Eye (tissue), 1 donor: ENCODE results near the gene PSMG4.

Experiments used
- DNase-seq: peaks from one replicate; pipeline ENCODE4 v3.0.0-alpha.2; 2015

PSMG4 gene

DNA sequence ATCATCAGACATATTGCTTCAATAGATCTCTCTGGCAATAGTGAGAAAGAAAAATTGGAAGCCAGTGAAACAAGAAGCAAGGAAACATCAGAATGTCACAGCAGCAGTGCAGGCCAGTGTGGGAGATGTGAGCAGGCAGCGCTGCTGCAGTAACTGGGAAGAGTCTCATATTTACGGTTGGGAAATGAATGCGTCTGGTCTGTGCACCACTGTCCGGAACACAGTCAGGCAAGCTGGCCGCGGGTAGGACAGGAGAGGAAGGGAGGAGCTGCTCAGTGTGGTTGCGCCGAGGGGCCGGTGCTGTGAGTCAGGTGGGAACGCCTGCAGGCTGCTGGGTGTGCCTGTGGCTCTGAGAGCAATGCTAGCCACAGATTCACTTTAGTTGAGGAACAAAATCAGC is 6.4 kb upstream of the PSMG4 start:
- DNase-seq = no peak

DNA sequence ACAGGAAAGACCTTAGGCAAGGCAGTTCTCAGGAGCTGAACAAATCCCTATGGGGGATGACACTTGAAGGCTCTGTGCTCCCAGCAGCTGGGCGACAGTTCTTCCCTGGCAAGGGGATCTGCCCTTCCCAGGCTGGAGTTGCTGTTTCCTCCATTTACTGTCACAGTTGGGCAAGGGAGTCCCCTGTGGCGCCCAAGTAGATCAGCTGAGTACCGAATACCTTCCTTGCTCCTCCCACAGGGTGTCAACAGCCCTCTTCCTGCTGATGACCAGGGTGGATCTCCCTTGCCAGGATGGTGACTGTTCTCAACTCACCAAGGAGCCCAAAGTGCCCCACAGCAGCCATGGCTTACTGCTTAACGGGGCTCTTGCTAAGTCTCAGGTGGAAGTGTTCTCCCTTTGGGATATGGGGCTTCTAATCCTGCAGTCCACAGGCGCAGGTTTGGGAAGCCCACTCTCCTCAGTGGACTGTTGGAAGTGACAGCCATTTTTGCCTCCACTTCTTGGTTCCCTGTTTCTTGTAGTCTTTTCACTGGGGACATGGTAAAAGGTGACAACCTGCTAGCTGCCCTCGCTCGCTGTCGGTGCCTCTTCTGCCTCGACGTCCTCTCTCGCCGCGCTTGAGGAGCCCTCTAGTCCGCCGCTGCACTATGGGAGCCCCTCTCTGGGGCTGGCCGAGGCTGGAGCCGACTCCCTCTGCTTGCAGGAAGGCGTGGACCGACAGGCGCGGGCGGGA is 5.7 kb upstream of the PSMG4 start:
- DNase-seq = no peak

GRCh38 chr6:3253597-3253961 is 5.2 kb upstream of the PSMG4 start:
- DNase-seq = no peak

DNA sequence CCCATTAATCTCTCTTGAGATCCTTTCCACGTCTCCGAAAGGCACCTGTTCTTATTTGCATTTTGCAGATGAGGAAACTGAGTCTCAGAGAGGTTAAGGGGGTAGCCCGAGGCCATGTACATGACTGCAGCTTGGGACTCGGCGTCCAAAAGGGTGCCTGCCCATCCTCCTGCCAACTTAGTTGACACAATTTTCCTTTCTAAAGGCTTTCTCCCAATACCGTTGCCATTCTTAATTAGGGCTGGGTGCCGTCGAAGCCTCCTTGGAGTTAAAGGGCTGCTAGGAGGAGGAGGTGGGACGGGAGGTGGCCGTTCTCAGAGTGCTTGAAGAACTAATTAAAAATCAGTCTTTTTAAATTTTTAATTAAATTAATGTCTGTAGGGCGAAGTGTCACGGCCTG is 546 bp upstream of the PSMG4 start:
- DNase-seq = no peak

DNA sequence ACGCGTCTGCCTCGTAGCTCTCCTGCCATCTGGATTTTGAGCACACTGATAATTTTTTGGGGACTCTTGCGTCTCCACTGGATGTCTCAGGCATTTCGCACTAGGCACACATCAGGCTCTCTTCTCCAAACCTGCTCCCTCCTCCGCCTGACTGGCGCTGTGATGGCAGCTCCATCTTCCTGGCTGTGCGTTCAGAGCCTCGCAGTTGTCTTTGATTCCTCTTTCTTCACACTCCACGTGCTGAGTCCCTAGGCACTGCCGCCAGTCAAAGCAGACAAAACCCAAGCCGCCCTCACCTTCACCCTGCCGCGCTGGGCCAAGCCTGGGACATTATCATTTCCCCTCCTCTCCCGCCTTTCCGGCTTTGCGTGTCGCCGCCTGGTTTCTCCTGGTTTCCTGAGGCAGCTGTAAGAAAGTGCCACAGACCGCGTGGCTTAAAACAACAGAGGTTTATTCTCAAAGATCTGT is 778 bp downstream of the PSMG4 start:
- peak; percentile 79 for DNase-seq

DNA sequence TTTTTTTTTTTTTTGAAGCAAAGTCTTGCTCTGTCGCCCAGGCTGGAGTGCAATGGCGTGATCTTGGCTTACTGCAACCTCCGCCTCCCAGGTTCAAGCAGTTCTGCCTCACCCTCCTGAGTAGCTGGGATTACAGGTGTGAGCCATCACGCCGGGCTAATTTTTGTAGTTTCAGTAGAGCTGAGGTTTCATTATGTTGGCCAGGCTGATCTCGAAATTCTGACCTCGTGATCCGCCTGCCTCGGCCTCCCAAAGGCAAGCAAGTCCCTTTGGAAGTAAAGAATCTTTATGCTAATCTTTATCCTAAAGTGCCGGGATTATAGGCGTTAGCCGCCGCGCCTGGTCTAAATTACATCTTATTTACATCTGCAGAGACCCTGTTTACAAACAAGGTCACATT is 1.5 kb downstream of the PSMG4 start:
- DNase-seq = no peak

DNA sequence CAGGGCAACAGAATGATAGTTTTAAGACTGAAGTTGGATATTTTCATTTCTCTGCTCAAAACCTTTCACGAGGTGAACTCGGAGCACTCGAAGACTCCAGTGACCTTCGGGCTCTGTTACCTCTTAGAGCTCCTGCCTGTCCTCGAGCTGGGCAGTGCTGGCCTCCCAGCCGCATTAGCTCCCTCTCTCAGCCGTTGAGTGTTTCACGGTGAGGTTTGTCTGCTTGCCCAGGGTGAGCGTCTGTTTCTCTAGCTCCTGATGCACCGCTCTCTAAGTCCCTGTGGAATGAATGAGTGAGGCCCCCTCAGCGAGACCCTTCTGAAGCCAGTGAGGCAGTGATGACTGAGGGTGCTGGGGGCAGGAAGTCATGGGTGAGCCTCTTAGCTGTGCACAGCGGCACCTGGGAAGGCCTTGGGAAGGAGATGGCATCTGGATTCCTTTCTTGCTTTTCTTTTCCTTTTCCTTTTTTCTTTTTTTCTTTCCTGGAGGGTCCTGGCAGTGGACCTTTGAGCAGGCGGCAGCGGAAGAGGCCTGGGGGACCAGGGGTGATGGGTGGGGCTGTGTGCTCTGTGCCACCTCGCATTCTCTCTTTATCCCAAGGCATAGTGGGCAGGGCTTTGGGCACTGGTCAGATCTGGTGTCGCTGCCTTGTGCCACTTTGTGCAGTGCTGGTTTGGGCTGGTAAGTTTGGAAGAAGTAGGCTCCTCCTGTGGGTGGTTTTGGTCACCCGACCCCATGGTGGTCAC is 2.2 kb downstream of the PSMG4 start:
- DNase-seq = no peak

GRCh38 chr6:3261518-3261820 is 2.7 kb downstream of the PSMG4 start:
- DNase-seq = no peak

DNA sequence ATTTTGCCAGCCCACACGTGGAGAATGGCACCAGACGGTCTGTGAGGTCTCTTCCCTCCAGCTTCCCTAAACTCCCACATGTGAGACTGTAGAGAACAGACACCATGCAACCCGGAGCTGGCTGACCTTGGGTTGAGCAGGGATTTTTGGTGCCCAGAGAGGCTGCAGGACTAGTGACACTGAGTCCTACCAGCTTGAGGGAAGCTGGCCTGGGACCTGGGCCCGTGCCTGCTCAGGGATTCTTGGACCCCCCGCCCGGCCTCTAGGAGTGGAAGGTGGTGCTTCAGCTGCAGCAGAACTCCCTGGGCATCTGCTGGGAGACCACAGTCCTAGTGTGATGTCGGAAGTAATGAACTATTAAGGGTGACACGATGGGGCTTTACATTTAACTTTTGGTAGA is 3.2 kb downstream of the PSMG4 start:
- DNase-seq = no peak

GRCh38 chr6:3263096-3263495 is 4.3 kb downstream of the PSMG4 start:
- DNase-seq = no peak

DNA sequence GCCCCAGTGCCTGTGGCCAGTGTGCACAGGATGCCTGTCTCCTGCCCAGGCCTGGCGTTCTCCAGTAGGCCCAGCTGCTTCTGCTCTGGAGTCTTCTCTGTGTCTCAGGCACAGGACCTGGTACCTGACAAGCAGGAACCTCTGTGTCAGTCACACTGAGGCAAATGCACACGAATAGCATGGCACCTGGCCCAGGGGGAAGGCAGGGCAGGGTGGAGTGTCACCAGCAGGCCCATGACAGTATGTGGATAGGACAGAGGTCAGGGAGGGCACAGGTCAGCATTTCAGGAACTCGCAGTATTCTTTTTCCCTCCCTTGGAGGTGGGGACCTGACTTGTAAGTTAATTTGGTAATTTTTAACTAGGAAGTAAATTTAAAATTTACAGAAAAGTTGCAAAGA is 5.6 kb downstream of the PSMG4 start:
- DNase-seq = no peak

DNA sequence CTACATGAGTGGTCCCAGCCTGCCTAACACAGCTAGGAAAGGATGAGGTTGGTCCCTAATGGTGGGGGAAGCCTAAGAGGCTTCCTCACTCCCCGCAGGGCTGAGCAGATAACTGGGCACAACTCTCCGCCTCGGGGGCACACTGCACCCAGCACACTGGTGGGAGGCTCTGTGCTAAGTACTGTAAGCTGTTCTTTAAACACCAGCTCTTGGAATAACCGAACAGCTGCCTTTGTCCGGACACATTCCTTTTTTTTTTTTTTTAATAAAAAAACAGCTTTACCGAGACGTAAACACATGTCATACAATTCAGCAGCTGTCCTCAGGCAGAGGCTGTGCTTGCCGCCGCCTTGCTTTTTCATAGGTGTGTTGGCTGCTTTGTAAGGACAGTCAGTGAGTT is 6.9 kb downstream of the PSMG4 start:
- no peak for DNase-seq

- DNase-seq = no peak
These were observed 7.4 kb downstream of the PSMG4 start for GRCh38 chr6:3266170-3266569.

GRCh38 chr6:3267162-3267561 is 8.4 kb downstream of the PSMG4 start:
- DNase-seq = no peak

DNA sequence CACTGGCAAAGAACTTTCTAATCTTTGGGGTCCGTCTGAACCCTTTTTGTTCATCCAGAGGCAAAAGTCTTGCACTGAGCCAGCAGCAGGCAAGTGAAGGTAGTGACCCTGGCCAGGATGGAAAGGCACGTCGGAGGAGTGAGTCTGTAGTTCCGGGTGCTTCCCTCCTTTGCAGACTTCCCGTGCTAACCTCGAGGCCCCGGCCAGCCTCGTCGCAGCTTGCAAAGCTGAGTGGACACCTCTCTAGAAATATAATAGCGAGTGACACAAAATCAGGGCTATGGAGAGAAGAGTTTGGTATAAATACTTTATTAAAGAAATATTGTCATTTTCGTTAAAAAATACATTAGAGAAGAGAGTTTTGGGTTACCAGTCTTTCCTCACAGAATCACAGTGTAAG is 9.9 kb downstream of the PSMG4 start:
- DNase-seq = no peak

DNA sequence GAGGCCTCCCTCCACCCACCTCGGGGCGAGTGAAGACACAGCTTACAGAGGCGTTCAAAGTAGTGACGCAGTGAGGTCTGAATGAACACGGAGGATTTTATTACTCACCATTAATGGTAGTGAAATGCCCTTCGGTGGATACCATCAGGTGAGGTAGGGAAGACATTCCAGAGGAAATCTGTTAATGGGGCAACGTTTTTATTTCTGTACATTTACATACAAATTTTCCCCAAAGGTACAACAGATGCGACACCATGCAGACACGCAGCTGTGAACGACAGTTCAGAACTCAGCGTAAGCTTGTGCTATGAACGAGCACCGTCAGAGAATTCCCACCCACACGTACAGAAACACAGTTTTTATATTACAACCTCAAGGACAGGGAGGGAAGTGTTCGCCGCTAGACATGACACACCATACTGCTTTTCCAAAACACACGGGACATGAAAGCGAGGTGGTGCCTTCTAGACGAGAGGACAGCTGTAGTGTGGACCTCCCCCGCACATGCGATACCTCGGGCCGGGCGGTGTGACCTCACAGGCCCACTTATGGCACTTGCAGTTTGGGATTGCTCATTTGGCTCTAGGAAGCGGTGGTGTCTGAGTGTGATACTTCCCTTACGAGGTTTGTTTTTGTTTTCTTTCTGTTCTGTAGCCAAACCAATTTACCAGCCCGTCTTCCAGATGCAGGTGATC is 10.7 kb downstream of the PSMG4 start:
- DNase-seq = no peak

- DNase-seq = no peak
These were observed 11.5 kb downstream of the PSMG4 start for GRCh38 chr6:3270258-3270657.

GRCh38 chr6:3271756-3272155 is 13.0 kb downstream of the PSMG4 start:
- no peak for DNase-seq

DNA sequence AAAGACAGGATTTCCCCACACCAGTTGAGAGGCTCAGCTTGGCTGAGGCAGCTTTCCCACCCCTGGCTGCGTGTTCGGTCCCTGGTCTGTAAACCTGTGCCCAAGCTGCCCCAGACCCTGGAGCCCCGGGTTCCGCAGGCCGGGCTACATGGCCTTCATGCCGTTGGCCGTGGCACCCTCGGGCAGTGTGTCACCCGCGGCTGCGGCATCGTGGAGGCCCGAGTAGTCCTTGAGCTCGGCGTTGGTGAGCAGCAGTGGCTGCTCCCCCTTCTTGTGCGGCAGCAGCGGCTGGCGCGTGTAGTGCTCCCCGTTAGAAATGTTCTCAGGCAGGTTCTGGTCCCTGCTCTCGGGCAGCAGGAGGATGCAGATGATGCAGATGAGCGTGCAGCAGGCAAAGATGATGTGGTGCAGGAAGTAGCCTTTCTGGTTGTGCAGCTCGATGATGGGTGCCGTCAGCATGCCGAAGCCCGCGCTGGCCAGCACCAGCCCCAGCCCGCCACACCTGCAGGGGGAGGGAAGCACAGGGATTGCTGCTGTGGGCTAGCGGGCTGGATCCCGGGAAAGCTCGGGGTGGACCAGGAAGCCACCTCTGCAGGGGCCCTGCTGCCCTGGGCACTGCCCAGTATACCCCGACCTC is 14.3 kb downstream of the PSMG4 start:
- no peak for DNase-seq

- no peak for DNase-seq
These were observed 15.2 kb downstream of the PSMG4 start for GRCh38 chr6:3273707-3274521.

DNA sequence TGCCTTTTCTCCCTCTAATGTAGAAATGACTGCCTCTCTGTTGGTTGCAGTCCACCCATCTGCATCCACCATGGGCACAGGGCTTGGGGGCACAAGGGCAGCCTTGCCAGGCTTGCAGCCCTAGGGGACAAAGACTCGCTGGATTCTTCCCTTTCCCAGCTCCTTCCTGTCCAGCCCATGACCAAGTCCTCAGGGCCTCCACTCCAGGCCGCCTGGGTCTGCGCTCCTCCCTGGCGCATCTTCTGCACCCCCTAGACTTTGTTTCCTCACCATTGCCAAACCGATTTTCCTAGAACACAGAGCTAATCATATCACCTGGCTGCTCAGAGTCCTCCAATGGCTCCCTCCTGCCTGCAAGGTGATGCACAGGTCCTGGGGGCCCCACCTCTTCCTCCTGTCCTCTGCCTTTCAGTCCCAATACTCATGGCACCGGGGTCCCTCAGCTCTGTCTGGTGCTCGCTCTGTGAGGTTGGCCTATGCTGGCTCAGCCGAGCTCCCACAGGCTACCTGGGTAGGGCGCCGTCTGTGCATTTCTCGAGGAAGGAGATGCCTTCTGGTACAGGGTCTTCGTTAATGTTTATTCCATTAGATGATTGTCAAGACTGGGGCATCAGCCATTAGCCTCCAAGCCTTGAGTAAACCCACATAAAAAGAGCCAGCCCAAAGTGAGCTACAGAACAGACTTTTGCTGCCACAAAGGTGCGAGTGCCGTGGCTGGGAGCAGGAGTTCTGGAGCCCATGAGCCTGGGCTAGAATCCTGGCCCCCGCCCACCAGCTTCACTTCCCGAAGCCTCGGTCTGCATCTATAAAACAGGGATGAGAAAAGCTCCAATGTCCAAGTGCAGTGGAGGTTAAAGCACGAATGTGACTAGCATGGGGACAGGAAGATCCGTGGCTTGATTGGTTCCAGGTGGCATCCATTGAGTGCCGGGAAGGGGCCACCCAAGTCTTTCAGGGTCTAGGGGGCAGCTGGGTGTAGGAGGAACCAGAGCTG is 17.7 kb downstream of the PSMG4 start:
- DNase-seq = no peak

DNA sequence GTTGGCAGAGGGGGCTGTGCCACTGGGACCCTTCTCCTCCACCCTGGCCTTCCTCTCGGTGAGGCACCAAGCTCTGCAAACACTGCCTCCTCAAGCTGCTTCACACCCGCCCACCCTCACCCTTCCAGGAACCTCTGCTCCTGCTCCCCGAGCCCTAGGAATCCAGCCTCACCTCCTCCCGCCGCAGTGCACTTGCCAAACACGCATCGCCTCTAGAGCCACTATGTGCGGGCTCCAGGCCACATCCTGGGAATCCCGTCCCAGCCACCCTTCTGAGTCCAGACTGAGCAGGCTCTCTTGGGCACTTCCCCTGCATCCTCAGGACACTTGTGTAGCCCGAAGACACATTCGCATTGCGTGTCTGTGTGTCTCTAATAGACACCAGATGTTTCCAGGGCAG is 18.5 kb downstream of the PSMG4 start:
- DNase-seq = no peak
